ENCODE data around the gene EMC9.

Gene EMC9

GRCh38 chr14:24092505-24093206, 48.7 kb downstream of the EMC9 start:
- H3K9me3 ChIP-seq (ENCODE audit: insufficient read depth, low read depth, low read length), result no peaks in the 10 kb centered on the region
- no peak overlapping the region for H2AFZ ChIP-seq (ENCODE audit: low read length)
- TF ChIP-seq EZH2phosphoT487 (IDR thresholded peaks at IDR 0.05; ENCODE audit: borderline replicate concordance), result no peak
- no peak for TF ChIP-seq CTCF (conservative IDR thresholded peaks at IDR 0.05; ENCODE audit: low read length)
- H3K27me3 ChIP-seq (ENCODE audit: insufficient read depth, low read length, poor library complexity, severe bottlenecking), result no peaks in the 10 kb centered on the region
- H3F3A ChIP-seq (ENCODE audit: low read depth), result no peaks in the 10 kb centered on the region; the same call in 1 of the 2 replicates
- peaks cover 26% of the 10 kb centered on the region for H3K4me1 ChIP-seq (ENCODE audit: insufficient read depth, low read length, poor library complexity, severe bottlenecking)
- no peaks in the 10 kb centered on the region for H3K36me3 ChIP-seq (ENCODE audit: insufficient read depth, low read length)
- H3K79me2 ChIP-seq (ENCODE audit: insufficient read depth, low read length), result peaks cover 33% of the 10 kb centered on the region
- H3K9me2 ChIP-seq (replicated peaks; ENCODE audit: low read depth, low read length), result no peaks in the 10 kb centered on the region
- peak overlapping the region; percentile 99 for H3K9ac ChIP-seq (ENCODE audit: low read depth, low read length, poor library complexity, severe bottlenecking)
- peak overlapping the region; percentile 90 for H3K4me2 ChIP-seq (ENCODE audit: low read depth, low read length, poor library complexity, severe bottlenecking)
- no peaks in the 10 kb centered on the region for H4K20me1 ChIP-seq (ENCODE audit: insufficient read depth, low read length, poor library complexity, severe bottlenecking)
- peak overlapping the region; percentile 93 for H3K4me3 ChIP-seq (ENCODE audit: low read length, poor library complexity, severe bottlenecking)

- H4K20me1 ChIP-seq (ENCODE audit: insufficient read depth, low read length, poor library complexity, severe bottlenecking), result no peaks in the 10 kb centered on the region
- H3K27me3 ChIP-seq (ENCODE audit: insufficient read depth, low read length, poor library complexity, severe bottlenecking), result no peaks in the 10 kb centered on the region
- no peak overlapping the region for H3K4me2 ChIP-seq (ENCODE audit: low read depth, low read length, poor library complexity, severe bottlenecking)
- no peaks in the 10 kb centered on the region for H3K9me2 ChIP-seq (replicated peaks; ENCODE audit: low read depth, low read length)
- H3K9me3 ChIP-seq (ENCODE audit: insufficient read depth, low read depth, low read length), result no peaks in the 10 kb centered on the region
- H3K4me3 ChIP-seq (ENCODE audit: low read length, poor library complexity, severe bottlenecking), result no peak overlapping the region
- H3K79me2 ChIP-seq (ENCODE audit: insufficient read depth, low read length), result peaks cover 33% of the 10 kb centered on the region
- H3K4me1 ChIP-seq (ENCODE audit: insufficient read depth, low read length, poor library complexity, severe bottlenecking), result peaks cover 26% of the 10 kb centered on the region
- TF ChIP-seq CTCF (conservative IDR thresholded peaks at IDR 0.05; ENCODE audit: low read length) (no peak), EZH2phosphoT487 (IDR thresholded peaks at IDR 0.05; ENCODE audit: borderline replicate concordance) (no peak)
- no peak overlapping the region for H2AFZ ChIP-seq (ENCODE audit: low read length)
- no peaks in the 10 kb centered on the region for H3K36me3 ChIP-seq (ENCODE audit: insufficient read depth, low read length)
- peak overlapping the region; percentile 99 for H3K9ac ChIP-seq (ENCODE audit: low read depth, low read length, poor library complexity, severe bottlenecking)
- no peaks in the 10 kb centered on the region; the same call in 1 of the 2 replicates for H3F3A ChIP-seq (ENCODE audit: low read depth)
Observed at GRCh38 chr14:24092110-24092504, 49.3 kb downstream of the EMC9 start.

- Histone ChIP-seq H3K79me2 (ENCODE audit: insufficient read depth, low read length) (peaks cover 13% of the 10 kb centered on the region), H3K4me1 (ENCODE audit: insufficient read depth, low read length, poor library complexity, severe bottlenecking) (peaks cover 16% of the 10 kb centered on the region), H3K9ac (ENCODE audit: low read depth, low read length, poor library complexity, severe bottlenecking) (no peak overlapping the region), H3K36me3 (ENCODE audit: insufficient read depth, low read length) (no peaks in the 10 kb centered on the region), H4K20me1 (ENCODE audit: insufficient read depth, low read length, poor library complexity, severe bottlenecking) (no peaks in the 10 kb centered on the region), H3K4me3 (ENCODE audit: low read length, poor library complexity, severe bottlenecking) (no peak overlapping the region), H3K9me3 (ENCODE audit: insufficient read depth, low read depth, low read length) (no peaks in the 10 kb centered on the region), H2AFZ (ENCODE audit: low read length) (no peak overlapping the region), H3F3A (ENCODE audit: low read depth) (no peaks in the 10 kb centered on the region; the same call in 1 of the 2 replicates), H3K27me3 (ENCODE audit: insufficient read depth, low read length, poor library complexity, severe bottlenecking) (no peaks in the 10 kb centered on the region), H3K4me2 (ENCODE audit: low read depth, low read length, poor library complexity, severe bottlenecking) (no peak overlapping the region), H3K9me2 (replicated peaks; ENCODE audit: low read depth, low read length) (no peaks in the 10 kb centered on the region)
- no peak for TF ChIP-seq CTCF (conservative IDR thresholded peaks at IDR 0.05; ENCODE audit: low read length)
- TF ChIP-seq EZH2phosphoT487 (IDR thresholded peaks at IDR 0.05; ENCODE audit: borderline replicate concordance), result no peak
Observed at GRCh38 chr14:24089890-24090289, 51.5 kb downstream of the EMC9 start.
